MCF 10A (cell line): ENCODE data around the gene CDH10. TPM values are rescaled to one million over a fixed set of nuclear protein-coding genes. Genes with fewer than 3 reads are reported as not detected.

Experiments
- BruUV-seq: library from RNA; stranded (reverse); fragments of 400-500 nt; replicated peaks from 2 replicates; lab custom pipeline; 2021; lab: Mats Ljungman, UMichigan
- CTCF ChIA-PET: fragments of 300-600 bp; sonication (Branson Sonifier 250); formaldehyde crosslinking; extraction: SDS; loops from one replicate; lab custom pipeline; 2021; ENCODE audit warnings: antibody characterized with exemption, inconsistent platforms; lab: Yijun Ruan, JAX
- POLR2A ChIA-PET: fragments of 300-600, 350-650 bp; sonication (Branson Sonifier 250); formaldehyde crosslinking; extraction: SDS; loops from one replicate; lab custom pipeline; 2020; ENCODE audit warnings: antibody characterized with exemption, inconsistent platforms; lab: Yijun Ruan, JAX
- DNase-seq: peaks from one replicate; pipeline ENCODE4 v3.0.0-alpha.2; 2018; ENCODE audit not compliant: unreplicated experiment
- H3K27ac Mint-ChIP-seq: one replicate; pipeline ENCODE4 v1.8.0; 2022; ENCODE audit warnings: mild to moderate bottlenecking, low read depth, mixed read lengths; ENCODE audit not compliant: unreplicated experiment
- H3K27me3 Mint-ChIP-seq: one replicate; pipeline ENCODE4 v1.8.0; 2022; ENCODE audit warnings: mixed read lengths; ENCODE audit not compliant: insufficient read depth, unreplicated experiment
- H3K36me3 Mint-ChIP-seq: one replicate; pipeline ENCODE4 v1.8.0; 2022; ENCODE audit warnings: mild to moderate bottlenecking, moderate library complexity, mixed read lengths; ENCODE audit not compliant: insufficient read depth, unreplicated experiment
- H3K4me1 Mint-ChIP-seq: one replicate; pipeline ENCODE4 v1.8.0; 2022; ENCODE audit warnings: mixed read lengths; ENCODE audit not compliant: insufficient read depth, unreplicated experiment
- H3K4me3 Mint-ChIP-seq: one replicate; pipeline ENCODE4 v1.8.0; 2022; ENCODE audit warnings: mild to moderate bottlenecking, moderate library complexity, mixed read lengths; ENCODE audit not compliant: unreplicated experiment
- H3K9me3 Mint-ChIP-seq: one replicate; pipeline ENCODE4 v1.8.0; 2022; ENCODE audit warnings: mixed read lengths; ENCODE audit not compliant: unreplicated experiment
- CTCF ChIP-seq: fragments of 200-600 bp; IDR thresholded peaks from one replicate; pipeline ENCODE4 v1.8.0; 2022; ENCODE audit warnings: antibody characterized with exemption, mild to moderate bottlenecking; ENCODE audit not compliant: unreplicated experiment
- intact Hi-C: fragments of 100-400 bp; cut with micrococcal nuclease; formaldehyde crosslinking; loops from 2 replicates; pipeline ENCODE4 v1.14.1; 2022
- total RNA-seq: library from RNA; stranded (reverse); gene quantifications from 2 replicates; pipeline ENCODE4 v1.2.3, GENCODE V29; 2022

The CDH10 gene
- total RNA-seq, 1 experiment from 2014 or later, result 0.33 TPM

- peaks cover 8% of the 10 kb centered on the region for H3K4me1 Mint-ChIP-seq
- DNase-seq, result no peak
- no peaks in the 10 kb centered on the region for H3K36me3 Mint-ChIP-seq
- ChIA-PET POLR2A (no interaction called here), CTCF (no interaction called here)
- no peaks in the 10 kb centered on the region for H3K27me3 Mint-ChIP-seq
- TF ChIP-seq CTCF, result no peak
- H3K4me3 Mint-ChIP-seq, result no peak overlapping the region
- intact Hi-C loops, result no loop called here
- no peaks in the 10 kb centered on the region for H3K9me3 Mint-ChIP-seq
- H3K27ac Mint-ChIP-seq, result no peak overlapping the region
- no TSS peak for BruUV-seq
Measured at GRCh38 chr5:24624872-24625271, 19.9 kb downstream of the CDH10 start.

GRCh38 chr5:24623624-24624023, 21.2 kb downstream of the CDH10 start:
- Mint-ChIP-seq H3K9me3 (no peaks in the 10 kb centered on the region), H3K4me3 (no peak overlapping the region), H3K36me3 (no peaks in the 10 kb centered on the region), H3K4me1 (peaks cover 8% of the 10 kb centered on the region), H3K27ac (no peak overlapping the region), H3K27me3 (no peaks in the 10 kb centered on the region)
- CTCF ChIA-PET, result interaction anchor here (0.6 kb wide), 1 partner anchor 208 kb away, joined by 5 read pairs; no protein-coding TSS in a partner anchor
- DNase-seq, result no peak
- intact Hi-C loops, result no loop called here
- no peak for TF ChIP-seq CTCF
- POLR2A ChIA-PET, result no interaction called here
- no TSS peak for BruUV-seq

GRCh38 chr5:24623031-24623430, 21.7 kb downstream of the CDH10 start:
- Mint-ChIP-seq H3K36me3 (no peaks in the 10 kb centered on the region), H3K4me3 (no peak overlapping the region), H3K4me1 (peaks cover 8% of the 10 kb centered on the region), H3K9me3 (no peaks in the 10 kb centered on the region), H3K27ac (no peak overlapping the region), H3K27me3 (no peaks in the 10 kb centered on the region)
- BruUV-seq, result no TSS peak
- ChIA-PET POLR2A (interaction anchor here (0.6 kb wide), 1 partner anchor 775 kb away, joined by 3 read pairs; no protein-coding TSS in a partner anchor), CTCF (no interaction called here)
- intact Hi-C loops, result no loop called here
- no peak for DNase-seq
- TF ChIP-seq CTCF, result no peak

- ChIA-PET CTCF (interaction anchor here (0.6 kb wide), 2 partner anchors 174 to 1492 kb away, joined by 3 to 4 read pairs; no protein-coding TSS in a partner anchor), POLR2A (interaction anchor here (0.6 kb wide), 1 partner anchor 825 kb away, joined by 3 read pairs; no protein-coding TSS in a partner anchor)
- no peak for TF ChIP-seq CTCF
- no peaks in the 10 kb centered on the region for H3K36me3 Mint-ChIP-seq
- H3K27ac Mint-ChIP-seq, result no peak overlapping the region
- intact Hi-C loops, result no loop called here
- no peak overlapping the region for H3K4me3 Mint-ChIP-seq
- H3K9me3 Mint-ChIP-seq, result no peaks in the 10 kb centered on the region
- no TSS peak for BruUV-seq
- no peaks in the 10 kb centered on the region for H3K27me3 Mint-ChIP-seq
- H3K4me1 Mint-ChIP-seq, result peaks cover 8% of the 10 kb centered on the region
- DNase-seq, result peak; percentile 67
Measured at GRCh38 chr5:24621792-24622191, 23.0 kb downstream of the CDH10 start.
